Islet precursor cell (in vitro differentiated cells): ENCODE measurements around the gene R3HCC1L.
"Not testable (repeated sequence)": the region's sequence is repeated elsewhere in the genome, so short reads cannot be mapped to it uniquely, and the experiment has no call there.

ENCODE experiments used
- DNase-seq: peaks from one replicate; pipeline ENCODE4 v3.0.0-alpha.2; 2018

The R3HCC1L gene

DNA sequence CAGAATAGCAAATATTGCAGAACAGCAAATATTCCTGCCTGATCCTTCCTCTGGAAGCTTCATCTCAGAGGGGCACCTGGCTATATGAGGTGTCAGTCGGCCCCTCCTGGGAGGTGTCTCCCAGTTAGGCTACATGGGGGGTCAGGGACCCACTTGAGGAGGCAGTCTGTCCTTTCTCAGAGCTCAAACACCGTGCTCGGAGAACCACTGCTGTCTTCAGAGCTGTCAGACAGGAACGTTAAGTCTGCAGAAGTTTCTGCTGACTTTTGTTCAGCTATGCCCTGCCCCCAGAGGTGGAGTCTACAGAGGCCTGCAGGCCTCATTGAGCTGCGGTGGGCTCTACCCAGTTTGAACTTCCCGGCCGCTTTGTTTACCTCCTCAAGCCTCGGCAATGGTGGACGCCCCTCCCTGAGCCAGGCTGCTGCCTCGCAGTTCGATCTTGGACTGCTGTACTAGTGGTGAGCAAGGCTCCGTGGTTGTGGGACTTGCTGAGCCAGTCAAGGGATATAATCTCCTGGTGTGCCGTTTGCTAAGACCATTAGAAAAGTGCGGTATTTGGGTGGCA lies 48.0 kb downstream of the R3HCC1L start:
- not testable (repeated sequence) for DNase-seq

DNA sequence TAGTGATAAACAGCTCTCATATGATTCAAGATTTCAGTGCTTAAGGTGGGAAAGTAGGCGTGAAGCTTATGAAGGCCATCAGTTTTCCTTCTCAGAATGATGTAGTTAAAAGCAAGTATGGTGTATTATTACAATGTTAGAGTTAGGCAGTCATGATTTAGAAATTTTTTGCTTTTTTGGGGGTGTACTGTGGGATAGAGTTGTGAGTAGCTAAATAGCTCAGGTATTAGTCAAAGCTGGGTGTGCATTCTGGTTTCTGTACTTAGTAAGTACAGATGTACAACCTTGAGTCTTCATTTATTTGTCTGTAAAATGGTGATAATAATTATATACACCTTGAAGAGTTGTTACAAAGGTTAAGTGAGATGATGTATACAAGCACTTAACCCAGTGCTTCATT lies 52.2 kb downstream of the R3HCC1L start:
- DNase-seq = no peak

DNA sequence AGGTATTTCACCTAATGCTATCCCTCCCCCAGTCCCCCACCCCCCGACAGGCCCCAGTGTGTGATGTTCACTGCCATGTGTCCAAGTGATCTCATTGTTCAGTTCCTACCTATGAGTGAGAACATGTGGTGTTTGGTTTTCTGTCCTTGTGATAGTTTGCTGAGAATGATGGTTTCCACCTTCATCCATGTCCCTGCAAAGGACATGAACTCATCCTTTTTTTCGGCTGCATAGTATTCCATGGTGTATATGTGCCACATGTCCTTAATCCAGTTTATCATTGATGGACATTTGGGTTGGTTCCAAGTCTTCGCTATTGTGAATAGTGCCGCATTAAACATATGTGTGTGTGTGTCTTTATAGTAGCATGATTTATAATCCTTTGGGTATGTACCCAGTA lies 56.3 kb downstream of the R3HCC1L start:
- not testable (repeated sequence) for DNase-seq

DNA sequence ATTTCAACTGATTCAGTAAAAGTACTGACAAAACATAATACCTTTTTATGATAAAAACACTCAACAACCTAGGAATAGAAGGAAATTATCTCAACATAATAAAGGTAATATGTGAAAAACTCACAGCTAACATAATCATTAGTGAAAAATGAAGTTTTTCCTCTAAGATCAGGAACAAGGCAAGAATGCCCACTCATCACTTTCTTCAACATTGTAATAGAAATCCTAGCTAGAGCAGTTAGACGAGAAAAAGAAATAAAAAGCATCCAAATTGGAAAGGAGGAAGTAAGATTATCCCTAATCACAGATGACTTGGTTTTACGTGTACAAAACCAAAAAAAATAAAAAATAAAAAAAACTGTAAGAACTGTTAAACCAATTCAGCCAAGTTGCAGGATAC lies 58.6 kb downstream of the R3HCC1L start:
- DNase-seq = no peak

DNA sequence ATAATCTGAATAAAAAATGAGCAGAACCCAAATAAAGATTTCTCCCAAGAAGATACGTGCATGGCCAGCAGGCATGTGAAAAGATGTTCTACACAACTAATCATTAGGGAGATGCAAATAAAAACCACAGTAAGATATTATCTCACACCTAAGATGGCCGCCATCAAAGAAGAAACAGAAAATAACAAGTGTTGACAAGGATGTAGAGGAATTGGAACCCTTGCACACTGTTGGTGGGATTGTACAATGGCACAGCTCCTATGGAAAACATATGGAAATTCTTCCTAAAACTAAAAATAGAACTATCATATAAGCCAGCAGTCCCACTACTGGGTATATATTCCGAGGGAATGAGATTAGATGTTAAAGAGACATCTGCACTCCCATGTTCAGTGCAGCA lies 60.2 kb downstream of the R3HCC1L start:
- DNase-seq = no peak

DNA sequence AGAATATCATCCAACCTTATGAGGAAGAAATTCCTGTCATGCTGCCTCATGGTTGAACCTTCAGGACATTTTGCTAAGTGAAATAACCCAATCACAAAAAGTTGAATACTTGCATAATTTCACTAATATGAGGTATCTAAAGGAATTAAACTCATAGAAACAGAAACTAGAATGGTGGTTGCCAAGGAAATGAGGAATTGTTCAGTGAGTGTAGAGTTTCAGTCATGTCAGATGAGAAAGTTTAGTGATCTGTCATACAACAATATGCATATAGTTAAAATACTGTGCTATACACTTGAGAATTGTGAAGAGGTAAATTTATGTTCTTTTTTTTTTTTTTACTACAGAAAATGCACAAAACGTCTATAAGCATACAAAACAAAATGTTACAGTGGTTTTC lies 60.7 kb downstream of the R3HCC1L start:
- no peak for DNase-seq

DNA sequence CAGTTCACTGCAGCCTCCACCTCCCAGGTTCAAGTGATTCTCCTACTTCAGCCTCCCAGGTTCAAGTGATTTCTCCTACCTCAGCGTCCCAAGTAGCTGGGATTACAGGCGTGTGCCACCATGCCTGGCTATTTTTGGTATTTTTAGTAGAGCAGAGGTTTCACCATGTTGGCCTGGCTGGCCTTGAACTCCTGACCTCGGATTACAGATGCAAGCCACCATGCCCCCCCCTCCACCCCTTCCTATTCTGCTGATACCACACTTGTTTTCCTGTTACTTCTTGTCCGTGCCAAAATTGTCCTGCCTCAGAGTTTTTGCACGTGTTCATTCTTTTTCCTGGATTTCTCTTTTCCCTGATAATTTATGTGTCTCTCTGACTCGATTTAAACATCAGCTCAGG lies 62.5 kb downstream of the R3HCC1L start:
- no peak for DNase-seq

DNA sequence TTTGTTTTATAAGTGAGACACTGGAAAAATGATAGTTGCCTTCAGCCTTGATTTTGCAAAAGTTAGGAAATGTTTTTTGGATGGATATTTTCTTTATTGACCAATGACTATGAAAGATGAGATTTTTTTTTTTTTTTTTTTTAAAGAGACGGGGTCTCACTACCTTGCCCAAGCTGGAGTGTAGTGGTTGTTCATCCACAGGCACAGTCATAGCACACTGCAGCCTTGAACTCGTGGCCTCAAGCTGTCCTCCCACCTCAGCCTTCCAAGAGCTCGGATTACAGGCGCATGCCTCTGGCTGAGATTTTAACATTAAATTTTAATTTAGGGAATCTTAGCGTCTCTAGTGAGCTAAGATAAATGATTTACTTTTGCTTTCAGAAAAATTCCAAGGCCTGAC lies 67.3 kb downstream of the R3HCC1L start:
- no peak for DNase-seq

DNA sequence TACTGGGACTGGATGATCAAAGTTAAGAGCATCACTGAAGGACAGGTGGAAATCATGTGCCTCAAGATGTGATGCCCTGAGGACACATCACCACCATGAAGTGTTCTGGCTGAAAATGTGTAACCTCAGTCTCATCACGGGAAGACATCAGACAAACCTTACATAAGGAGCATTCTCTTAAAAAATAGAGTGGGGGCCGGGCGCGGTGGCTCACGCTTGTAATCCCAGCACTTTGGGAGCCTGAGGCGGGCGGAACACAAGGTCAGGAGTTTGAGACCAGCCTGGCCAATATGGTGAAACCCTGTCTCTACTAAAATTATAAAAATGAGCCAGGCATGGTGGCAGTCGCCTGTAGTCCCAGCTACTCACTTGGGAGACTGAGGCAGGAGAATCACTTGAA lies 67.9 kb downstream of the R3HCC1L start:
- DNase-seq = no peak

DNA sequence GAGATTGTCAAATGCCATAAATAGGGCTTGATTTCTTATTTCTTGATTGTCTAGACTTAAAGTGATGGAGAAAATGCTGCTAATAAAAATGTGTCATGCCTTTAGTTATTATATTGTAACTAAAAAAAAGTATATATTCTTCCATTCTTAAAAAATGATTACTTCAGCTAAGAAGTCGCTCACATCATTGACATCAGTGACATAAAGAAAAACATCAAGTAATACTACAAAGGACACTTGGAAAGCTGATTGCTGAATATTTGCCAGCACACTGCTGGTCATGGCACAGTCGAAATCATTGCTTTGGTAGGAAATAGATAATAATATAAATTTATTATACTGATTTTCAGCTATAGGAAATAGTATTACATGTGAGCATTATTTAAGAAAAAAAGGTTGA lies 70.9 kb downstream of the R3HCC1L start:
- no peak for DNase-seq

DNA sequence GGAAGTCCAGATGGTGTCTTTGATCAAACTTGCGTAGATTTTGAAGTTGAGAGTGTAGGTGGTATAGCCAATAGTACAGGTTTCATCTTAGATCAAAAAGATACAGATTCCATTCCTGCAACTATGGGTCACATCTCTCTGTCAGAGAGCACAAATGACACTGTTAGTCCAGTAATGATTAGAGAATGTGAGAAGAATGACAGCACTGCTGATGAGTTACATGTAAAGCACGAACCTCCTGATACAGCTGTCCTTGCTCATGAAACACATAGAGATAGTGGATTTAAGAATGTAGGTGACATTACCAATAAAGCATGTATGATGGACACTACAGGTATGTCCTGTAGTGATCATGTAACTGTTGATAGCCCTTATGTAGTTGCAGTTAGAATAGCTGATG lies 74.5 kb downstream of the R3HCC1L start:
- no peak for DNase-seq

DNA sequence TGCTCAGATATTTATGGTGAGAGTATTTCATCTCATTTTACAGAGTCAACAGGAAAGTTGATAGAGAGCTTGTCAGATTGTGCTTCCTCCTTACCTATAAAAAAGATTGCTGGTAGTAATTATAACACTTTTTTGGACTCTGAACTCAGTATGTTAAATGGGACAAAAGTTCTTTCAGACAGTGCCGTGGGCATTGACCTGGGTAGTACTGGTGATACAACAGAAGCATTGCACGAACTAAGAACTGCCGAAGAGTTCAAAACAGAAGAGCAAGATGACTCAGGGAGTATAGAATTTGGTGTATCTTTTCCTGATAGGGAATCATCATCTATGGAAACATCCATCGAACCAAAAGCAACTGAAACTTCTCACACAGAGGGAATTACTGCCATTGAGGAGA lies 75.0 kb downstream of the R3HCC1L start:
- no peak for DNase-seq

DNA sequence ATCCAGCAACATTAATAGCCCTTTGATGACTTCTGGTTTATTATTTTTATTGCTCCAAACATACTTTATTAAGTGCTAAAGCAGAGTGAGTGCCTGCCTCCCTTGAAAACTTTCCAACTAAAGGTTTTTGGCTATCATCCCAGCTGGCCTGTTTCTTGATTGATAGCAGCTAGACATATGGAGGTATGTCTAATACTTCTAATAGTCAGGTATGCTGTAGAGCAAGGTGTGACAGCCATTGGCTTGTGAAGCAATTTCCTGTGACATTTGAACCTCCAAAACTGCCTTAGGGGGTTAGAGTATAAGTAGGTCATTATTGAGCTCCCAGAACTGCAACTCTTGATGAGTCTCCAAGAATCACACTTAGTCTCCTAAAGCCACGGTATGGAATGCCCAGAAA lies 77.7 kb downstream of the R3HCC1L start:
- no peak for DNase-seq

DNA sequence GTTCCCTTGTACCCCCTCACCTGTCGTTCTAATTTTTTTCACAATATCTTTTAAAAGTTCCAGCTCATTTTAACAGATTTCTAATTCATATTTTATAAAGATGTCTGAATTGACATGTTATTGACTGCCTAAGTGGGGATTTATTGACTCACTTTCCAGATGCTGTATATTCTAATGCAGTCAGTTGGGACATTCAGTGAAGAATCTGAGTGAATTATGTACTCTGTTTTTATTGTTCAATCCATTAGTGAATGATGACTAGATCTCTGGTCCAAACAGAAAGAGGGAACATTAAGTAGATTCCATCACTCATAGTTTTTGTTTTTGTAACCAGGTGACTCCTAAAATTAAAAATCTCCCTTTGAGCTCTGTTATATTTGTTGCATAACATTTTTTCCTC lies 79.3 kb downstream of the R3HCC1L start:
- no peak for DNase-seq

DNA sequence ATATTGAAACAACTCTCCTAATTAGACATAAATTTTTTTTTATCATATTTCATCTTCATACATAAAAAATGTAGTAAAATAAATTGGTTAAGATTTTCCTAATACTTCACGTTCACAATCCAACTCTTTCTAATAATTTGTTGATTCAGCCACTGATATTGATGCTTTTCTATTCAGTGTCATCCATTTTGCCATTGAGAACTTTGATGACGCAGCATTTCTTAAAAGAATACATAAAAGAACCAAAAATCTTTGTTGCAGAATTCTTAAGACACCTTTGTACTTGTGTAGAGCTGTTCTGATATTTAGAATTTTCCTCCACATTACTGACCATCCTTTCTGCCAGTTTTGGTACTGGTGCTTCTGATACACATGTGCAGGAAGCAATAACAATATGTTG lies 80.9 kb downstream of the R3HCC1L start:
- DNase-seq = no peak

DNA sequence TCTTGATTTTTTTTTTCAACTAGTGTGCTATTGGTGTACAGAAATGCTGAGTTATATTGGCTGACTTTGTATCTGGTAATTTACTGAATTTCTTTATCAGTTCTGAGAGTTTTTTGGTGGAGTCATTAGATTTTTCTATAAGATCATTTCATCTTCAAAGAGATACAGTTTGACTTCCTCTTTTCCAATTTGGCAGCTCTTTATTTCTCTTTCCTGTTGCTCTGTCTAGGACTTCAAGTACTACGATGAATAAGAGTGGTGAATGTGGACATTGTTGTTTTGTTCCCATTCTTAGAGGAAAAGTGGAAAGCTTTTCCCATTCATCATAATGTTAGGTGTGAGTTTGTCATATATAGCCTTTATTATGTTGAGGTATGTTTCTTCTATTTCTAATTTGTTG lies 83.3 kb downstream of the R3HCC1L start:
- DNase-seq = no peak

DNA sequence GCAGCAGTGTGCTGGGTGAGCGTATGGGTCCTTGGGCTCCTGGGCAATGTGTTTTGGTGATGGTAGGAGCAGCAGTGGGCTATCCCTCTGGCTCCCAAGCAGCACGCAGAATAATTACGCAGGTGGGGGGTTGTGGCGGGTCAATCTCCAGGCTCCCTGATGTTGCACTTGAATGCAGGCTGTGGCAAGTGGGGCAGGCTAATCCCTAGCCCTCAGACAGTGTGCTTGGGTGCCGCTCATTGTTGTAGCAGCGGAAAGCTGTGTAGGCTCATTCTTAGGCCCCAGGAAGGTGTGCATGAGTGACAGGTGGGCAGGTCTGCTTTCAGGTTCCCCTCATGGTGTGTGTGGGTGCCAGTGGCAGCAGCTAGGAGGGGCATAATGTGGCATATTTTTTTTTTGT lies 89.4 kb downstream of the R3HCC1L start:
- DNase-seq = no peak

DNA sequence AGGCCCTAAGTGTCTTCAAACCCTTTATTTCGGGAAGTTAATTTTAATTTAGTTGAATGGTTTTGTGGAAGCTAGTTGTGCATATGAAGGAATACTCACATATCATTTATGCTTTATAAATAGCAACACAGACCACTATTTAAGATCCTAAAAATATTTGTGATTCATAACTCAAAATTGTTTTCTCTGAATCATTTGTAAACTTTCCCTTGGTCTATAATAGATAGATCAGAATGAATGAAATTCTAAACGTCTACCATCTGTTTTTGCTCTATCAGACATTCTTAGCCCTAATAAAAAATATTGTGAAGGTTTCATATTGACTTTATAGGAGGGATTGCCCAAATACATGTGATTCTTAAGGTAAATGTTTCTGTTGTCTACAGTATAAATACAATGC lies 90.1 kb downstream of the R3HCC1L start:
- DNase-seq = no peak

DNA sequence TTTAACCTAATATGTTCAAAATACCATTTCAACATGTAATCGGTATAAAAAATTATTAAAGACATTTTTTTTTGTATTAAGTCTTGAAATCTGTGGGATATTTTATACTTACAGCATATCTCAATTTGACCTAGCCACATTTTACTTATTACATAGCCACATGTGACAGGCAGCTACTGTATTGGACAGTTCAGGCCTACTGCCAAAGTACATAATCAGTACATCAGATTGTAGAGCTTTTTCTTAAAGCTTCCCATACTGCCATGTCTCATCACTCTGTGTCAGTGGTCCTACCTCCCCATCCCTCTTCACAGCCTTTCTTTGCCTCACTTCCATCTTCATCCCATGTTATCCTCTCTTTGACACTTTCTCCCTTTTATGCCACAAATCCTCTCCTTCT lies 90.5 kb downstream of the R3HCC1L start:
- no peak for DNase-seq

DNA sequence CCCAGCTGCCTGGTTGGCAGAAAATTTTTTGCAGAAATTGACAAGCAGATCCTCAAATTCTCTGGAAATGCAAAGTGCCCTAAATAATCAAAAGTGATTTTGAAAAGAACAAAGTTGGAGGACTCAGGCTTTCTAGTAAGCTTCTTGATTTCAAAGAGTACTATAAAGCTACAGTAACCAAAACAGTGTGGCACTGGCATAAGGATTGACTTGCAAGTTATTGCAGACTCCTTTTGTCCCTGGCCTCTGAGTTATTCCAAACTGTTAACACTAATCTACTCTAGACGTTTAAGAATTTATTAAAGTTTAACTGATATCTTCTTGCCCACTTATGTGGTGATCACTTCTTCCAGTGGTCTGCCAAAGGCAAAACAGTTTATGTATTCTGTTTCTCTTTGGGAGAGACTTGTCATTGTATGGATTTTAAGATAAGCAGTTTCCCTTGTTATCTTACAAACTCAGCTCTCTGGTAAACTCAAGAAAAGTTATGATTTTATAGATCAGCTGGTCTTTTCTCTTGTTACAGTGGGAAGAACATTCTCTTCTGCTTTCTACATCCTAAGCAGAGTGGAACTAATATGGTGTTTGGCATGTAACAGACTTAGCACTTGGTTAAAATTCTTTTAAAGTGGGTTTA lies 92.2 kb downstream of the R3HCC1L start:
- DNase-seq = no peak

DNA sequence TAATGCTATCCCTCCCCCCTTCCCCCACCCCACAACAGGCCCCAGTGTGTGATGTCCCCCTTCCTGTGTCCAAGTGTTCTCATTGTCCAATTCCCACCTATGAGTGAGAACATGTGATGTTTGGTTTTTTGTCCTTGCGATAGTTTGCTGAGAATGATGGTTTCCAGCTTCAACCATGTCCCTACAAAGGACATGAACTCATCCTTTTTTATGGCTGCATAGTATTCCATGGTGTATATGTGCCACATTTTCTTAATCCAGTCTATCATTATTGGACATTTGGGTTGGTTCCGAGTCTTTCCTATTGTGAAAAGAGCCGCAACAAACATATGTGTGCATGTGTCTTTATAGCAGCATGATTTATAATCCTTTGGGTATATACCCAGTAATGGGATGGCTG lies 93.3 kb downstream of the R3HCC1L start:
- not testable (repeated sequence) for DNase-seq

DNA sequence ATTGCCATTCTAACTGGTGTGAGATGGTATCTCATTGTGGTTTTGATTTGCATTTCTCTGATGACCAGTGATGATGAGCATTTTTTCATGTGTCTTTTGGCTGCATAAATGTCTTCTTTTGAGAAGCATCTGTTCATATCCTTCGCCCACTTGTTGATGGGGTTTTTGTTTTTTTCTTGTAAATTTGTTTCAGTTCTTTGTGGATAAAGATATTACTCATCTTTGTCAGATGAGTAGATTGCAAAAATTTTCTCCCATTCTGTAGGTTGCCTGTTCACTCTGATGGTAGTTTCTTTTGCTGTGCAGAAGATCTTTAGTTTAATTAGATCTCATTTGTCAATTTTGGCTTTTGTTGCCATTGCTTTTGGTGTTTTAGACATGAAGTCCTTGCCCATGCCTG lies 93.8 kb downstream of the R3HCC1L start:
- not testable (repeated sequence) for DNase-seq

DNA sequence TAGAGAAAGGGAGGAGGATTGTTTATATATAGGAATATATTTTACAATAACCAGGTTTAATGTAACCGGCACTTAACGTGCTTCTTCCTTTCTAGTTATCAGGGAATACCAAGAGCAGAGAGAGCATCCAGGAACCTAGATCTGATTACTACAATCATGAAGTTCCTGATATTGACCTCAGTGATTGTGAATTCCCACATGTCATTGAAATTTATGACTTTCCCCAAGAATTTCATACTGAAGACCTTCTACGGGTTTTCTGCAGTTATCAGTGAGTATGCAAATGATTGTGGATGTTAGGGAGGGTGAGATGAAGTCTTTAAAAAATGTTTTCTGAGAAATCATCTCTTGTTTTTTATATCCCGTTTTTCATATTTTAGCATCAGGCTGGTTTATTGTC lies 97.0 kb downstream of the R3HCC1L start:
- no peak for DNase-seq

DNA sequence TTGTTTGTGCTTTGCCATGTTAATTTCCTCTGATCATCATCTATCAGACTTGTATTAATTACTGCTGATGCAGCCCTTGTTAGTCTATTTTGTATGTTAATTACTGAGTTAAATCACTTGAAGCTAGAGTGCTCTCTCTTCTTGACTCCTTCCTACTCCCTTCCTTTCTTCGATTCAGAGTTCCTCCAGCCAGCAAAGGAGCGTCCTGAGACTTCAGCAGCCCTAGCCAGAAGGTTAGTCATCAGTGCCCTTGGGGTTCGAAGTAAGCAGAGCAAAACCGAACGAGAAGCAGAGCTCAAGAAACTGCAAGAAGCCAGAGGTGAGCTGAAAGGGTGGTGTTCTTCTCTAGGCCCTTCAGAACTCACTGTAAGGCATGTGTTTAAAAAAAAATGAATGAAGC lies 101.4 kb downstream of the R3HCC1L start:
- no peak for DNase-seq

DNA sequence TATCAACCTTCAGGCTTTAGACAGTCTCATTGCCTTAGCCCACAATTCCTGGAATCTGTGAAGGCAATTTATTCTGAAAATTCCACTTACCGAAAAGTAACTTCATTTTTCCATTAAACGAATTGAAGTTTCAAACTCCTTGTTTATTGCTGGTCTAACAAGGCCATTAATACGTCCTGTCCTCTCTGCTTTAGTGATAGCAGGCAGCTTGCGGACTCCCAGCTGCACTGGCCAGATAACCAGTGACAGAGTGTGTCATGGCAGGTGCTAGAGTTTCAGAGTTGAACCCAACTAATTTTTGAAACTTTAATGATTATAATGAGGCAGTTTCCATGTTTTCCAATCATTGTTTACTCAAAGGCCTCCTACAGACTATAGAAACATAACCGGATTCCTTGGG lies 102.4 kb downstream of the R3HCC1L start:
- no peak for DNase-seq

DNA sequence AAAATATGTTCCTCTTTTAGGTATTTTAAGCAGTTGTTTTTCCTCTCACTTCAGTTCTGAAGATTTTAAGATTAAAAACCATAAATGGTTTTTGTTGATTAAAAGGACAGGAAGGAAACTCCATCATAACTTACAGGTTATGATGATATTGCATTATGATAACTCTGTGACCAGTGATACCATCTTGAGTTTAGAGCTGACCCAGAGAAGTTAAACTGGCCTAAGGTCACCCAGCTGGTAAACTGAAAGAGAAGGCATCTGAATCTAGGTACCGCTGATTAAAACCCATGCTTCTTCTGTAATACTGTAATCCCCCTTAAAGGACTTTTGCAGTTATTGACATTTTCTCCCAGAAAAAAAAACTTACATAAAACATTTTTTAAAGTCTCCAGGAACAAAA lies 103.9 kb downstream of the R3HCC1L start:
- DNase-seq = no peak
